RWPE1 (cell line): ENCODE data around the gene BTBD8.

Source experiments
- CTCF ChIA-PET: fragments of 350-600 bp; sonication (Branson Sonifier 250); formaldehyde crosslinking; extraction: SDS; loops from one replicate; lab custom pipeline; 2021; lab: Yijun Ruan, JAX
- POLR2A ChIA-PET: fragments of 400-600 bp; formaldehyde crosslinking; extraction: SDS; loops from one replicate; lab custom pipeline; 2020; ENCODE audit warnings: antibody characterized with exemption; ENCODE audit not compliant: low non-redundant PET; lab: Yijun Ruan, JAX
- DNase-seq: peaks from one replicate; pipeline ENCODE4 v3.0.0; 2012; ENCODE audit warnings: low spot score
- H3K27ac ChIP-seq: fragments of 450-650 bp; 2 replicates; pipeline ENCODE4 v1.5.1; 2017
- CTCF ChIP-seq: fragments of 450-650 bp; conservative IDR thresholded peaks from 2 replicates; pipeline ENCODE4 v1.5.1; 2017; ENCODE audit warnings: low read depth, mild to moderate bottlenecking

Gene BTBD8

GRCh38 chr1:92080128-92080985, at the start of gene BTBD8:
Gene BTBD8 (plus strand): TSS chr1:92080345. CDS start chr1:92080572, 227 bp downstream.
- no peak for TF ChIP-seq CTCF
- POLR2A ChIA-PET, result no interaction called here
- H3K27ac ChIP-seq, result peak within 1 kb of the TSS; percentile 66
- peak; percentile 80 for DNase-seq
- CTCF ChIA-PET, result interaction anchor here (0.6 to 0.7 kb wide), 2 partner anchors 579 to 880 kb away, joined by 3 to 4 read pairs; no protein-coding TSS in a partner anchor

GRCh38 chr1:92030656-92031107, 49.5 kb upstream of the BTBD8 start:
- TF ChIP-seq CTCF, result no peak
- POLR2A ChIA-PET, result no interaction called here
- CTCF ChIA-PET, result interaction anchor here (0.5 to 1.3 kb wide), 4 partner anchors 35 to 1369 kb away, joined by 3 to 5 read pairs (median 3); no protein-coding TSS in a partner anchor
- H3K27ac ChIP-seq, result no peak overlapping the region
- DNase-seq, result peak; percentile 34

- ChIA-PET CTCF (interaction anchor here (0.6 to 1.3 kb wide), 2 partner anchors 41 to 530 kb away, joined by 3 read pairs; no protein-coding TSS in a partner anchor), POLR2A (no interaction called here)
- no peak for DNase-seq
- TF ChIP-seq CTCF, result no peak
- no peak overlapping the region for H3K27ac ChIP-seq
Observed at GRCh38 chr1:92031281-92032110, 48.6 kb upstream of the BTBD8 start.

DNA sequence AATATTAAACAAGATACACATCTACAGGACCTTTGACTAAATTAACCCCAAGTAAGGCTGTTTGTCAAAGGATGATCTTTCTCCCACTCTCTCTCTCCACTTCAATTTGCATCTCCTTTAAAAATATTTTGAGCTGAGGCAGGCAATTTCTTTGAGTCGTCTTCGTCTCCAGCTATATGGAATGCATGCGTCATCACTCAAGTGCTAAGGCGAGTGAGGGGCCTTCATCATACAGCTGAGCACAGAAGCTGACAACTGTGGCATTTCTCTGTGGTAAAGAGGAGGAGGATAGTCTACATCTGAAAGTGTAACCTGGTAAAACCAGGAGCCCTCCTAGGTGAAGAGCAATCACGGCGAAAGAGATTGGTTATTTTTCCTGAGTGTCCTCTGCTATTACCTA, 42.7 kb upstream of the BTBD8 start:
- ChIA-PET CTCF (interaction anchor here (0.6 kb wide), 1 partner anchor 187 kb away, joined by 4 read pairs; no protein-coding TSS in a partner anchor), POLR2A (no interaction called here)
- no peak for TF ChIP-seq CTCF
- no peak overlapping the region for H3K27ac ChIP-seq
- no peak for DNase-seq

DNA sequence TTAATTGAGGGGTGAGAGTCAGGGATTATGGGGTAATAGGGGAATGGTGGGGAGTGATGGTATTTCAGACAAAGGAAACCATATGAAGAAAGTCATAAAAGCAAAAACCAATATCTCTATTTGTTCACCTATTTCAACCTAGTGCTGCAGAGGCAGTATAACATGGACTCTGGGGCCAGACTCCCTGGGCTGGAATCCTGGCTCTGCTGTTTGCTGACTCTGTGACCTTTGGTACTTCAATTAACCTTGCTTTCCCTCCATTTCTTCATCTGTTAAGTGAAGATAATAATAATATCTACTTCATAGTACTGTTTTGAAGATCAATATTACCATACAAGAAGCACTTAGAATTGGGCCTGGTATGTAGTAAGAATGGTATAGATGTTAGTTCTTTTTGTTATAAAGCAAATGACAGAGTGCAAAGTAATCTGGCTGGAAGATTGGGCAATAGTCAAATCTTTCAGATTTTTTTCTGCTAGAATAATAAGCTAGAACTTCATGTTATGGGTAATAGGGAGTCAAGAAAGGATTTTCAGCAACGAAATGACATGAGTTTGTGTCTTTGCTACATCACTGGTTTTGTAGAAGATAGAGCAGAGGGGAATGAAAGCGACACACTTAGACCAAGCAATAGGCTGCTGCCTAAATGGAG, 41.3 kb upstream of the BTBD8 start:
- DNase-seq, result no peak
- H3K27ac ChIP-seq, result no peak overlapping the region
- TF ChIP-seq CTCF, result no peak
- ChIA-PET POLR2A (no interaction called here), CTCF (no interaction called here)
